ENCODE results near the gene TBL1Y. TPM values are rescaled to one million over a fixed set of nuclear protein-coding genes. Genes with fewer than 3 reads are reported as not detected.
A peak's percentile ranks its signal among the peaks of the same experiment; 100 is the strongest.

TBL1Y gene
- total and polyA plus RNA-seq, 2 of the 13 experiments (the other 11 are each of a cell fraction or from before 2014, with no cell fraction given), result 0.37 to 1.4 TPM

GRCh38 chrY:6949947-6950346 is 39.5 kb downstream of the TBL1Y start:
- BruUV-seq (replicated peaks), result no TSS peak
- H3K4me2 ChIP-seq (ENCODE audit: low read depth, low read length), result no peak overlapping the region
- intact Hi-C loops (cut with micrococcal nuclease; ENCODE audit: unreplicated experiment), result loop anchor here (5.0 kb wide), 1 partner anchor 38 kb away; the partner anchor contains the start of genes AMELY and TBL1Y
- ATAC-seq (no peak), FAIRE-seq (no peak), DNase-seq (ENCODE audit: low spot score) (no peak)
- no peak overlapping the region for H3K9ac ChIP-seq (ENCODE audit: insufficient read depth, low read depth, low read length)
- no peaks in the 10 kb centered on the region for H3K4me1 ChIP-seq (ENCODE audit: insufficient read depth, low read length)
- H3K9me3 ChIP-seq (ENCODE audit: low read length), result no peaks in the 10 kb centered on the region
- CTCF ChIA-PET (ENCODE audit: low intra/inter-chr PET ratio, low total read pairs), result no interaction called here
- no peaks in the 10 kb centered on the region for H3K36me3 ChIP-seq (replicated peaks in 1 of 2; ENCODE audit: control insufficient read depth in 1 of 2, insufficient read depth in 2 of 2, low read length in 2 of 2)
- H2AFZ ChIP-seq (ENCODE audit: low read length), result no peak overlapping the region
- POLR2A ChIA-PET, result no interaction called here
- no peaks in the 10 kb centered on the region for H3K27me3 ChIP-seq (ENCODE audit: control insufficient read depth in 1 of 2, insufficient read depth in 2 of 2, low read length in 2 of 2)
- no peaks in the 10 kb centered on the region for H3K79me2 ChIP-seq (ENCODE audit: insufficient read depth, low read length)
- in situ Hi-C loops (cut with HindIII; ENCODE audit: extremely low pct_ligation_motif_present, low pct_unique_long_range_greater_than_20kb), result no loop called here
- no peak overlapping the region for H3K4me3 ChIP-seq (replicated peaks in 1 of 3; ENCODE audit: insufficient read depth in 1 of 3, low read depth in 2 of 3, low read length in 3 of 3)
- no peaks in the 10 kb centered on the region for H4K20me1 ChIP-seq (ENCODE audit: insufficient read depth, low read length)
- TF ChIP-seq TCF12 (IDR thresholded peaks at IDR 0.05), result no peak
- no peak for TF ChIP-seq TCF12 (CRISPR knock-in tag; IDR thresholded peaks at IDR 0.05)
- 60% methylated on average over 4 of the region's 4 CpGs for WGBS (ENCODE audit: low lambda C conversion rate)
- H3K27ac ChIP-seq (ENCODE audit: extremely low read length, insufficient read depth, low read length), result no peak overlapping the region

GRCh38 chrY:6964732-6965131 is 54.2 kb downstream of the TBL1Y start:
- Histone ChIP-seq H3K4me3 (replicated peaks in 1 of 3; ENCODE audit: insufficient read depth in 1 of 3, low read depth in 2 of 3, low read length in 3 of 3) (no peak overlapping the region), H4K20me1 (ENCODE audit: insufficient read depth, low read length) (no peaks in the 10 kb centered on the region), H3K27ac (ENCODE audit: extremely low read length, insufficient read depth, low read length) (no peak overlapping the region), H3K4me2 (ENCODE audit: low read depth, low read length) (no peak overlapping the region), H3K36me3 (replicated peaks in 1 of 2; ENCODE audit: control insufficient read depth in 1 of 2, insufficient read depth in 2 of 2, low read length in 2 of 2) (no peaks in the 10 kb centered on the region), H3K27me3 (ENCODE audit: control insufficient read depth in 1 of 2, insufficient read depth in 2 of 2, low read length in 2 of 2) (no peaks in the 10 kb centered on the region), H3K4me1 (ENCODE audit: insufficient read depth, low read length) (no peaks in the 10 kb centered on the region), H3K9me3 (ENCODE audit: low read length) (no peaks in the 10 kb centered on the region), H2AFZ (ENCODE audit: low read length) (no peak overlapping the region), H3K79me2 (ENCODE audit: insufficient read depth, low read length) (no peaks in the 10 kb centered on the region), H3K9ac (ENCODE audit: insufficient read depth, low read depth, low read length) (no peak overlapping the region)
- no TSS peak for BruUV-seq (replicated peaks)
- in situ Hi-C loops (cut with HindIII; ENCODE audit: extremely low pct_ligation_motif_present, low pct_unique_long_range_greater_than_20kb), result loop anchor here (5.0 kb wide), 1 partner anchor 123 kb away; no protein-coding TSS in a partner anchor
- intact Hi-C loops (cut with micrococcal nuclease; ENCODE audit: unreplicated experiment), result loop anchor here (1.0 to 10.0 kb wide), 3 partner anchors 78 to 310 kb away; no protein-coding TSS in a partner anchor
- DNase-seq (ENCODE audit: low spot score), result peak; percentile 55
- FAIRE-seq, result peak; percentile 97
- ATAC-seq, result peak; percentile 82
- CTCF ChIA-PET (ENCODE audit: low intra/inter-chr PET ratio, low total read pairs), result interaction anchor here (1.2 to 2.8 kb wide), 2 partner anchors 121 to 122 kb away, joined by 4 to 36 read pairs; no protein-coding TSS in a partner anchor
- POLR2A ChIA-PET, result no interaction called here
- WGBS (ENCODE audit: low lambda C conversion rate), result 0% methylated on average over 5 of the region's 11 CpGs
- no peak for TF ChIP-seq ZNF33B (CRISPR knock-in tag; IDR thresholded peaks at IDR 0.05)
- TF ChIP-seq TEAD3 (CRISPR knock-in tag; optimal IDR thresholded peaks at IDR 0.05; ENCODE audit: borderline replicate concordance), result no peak
- no peak for TF ChIP-seq MBD4 (IDR thresholded peaks at IDR 0.05; ENCODE audit: borderline replicate concordance, low read length)
- no peak for TF ChIP-seq MAFF (IDR thresholded peaks at IDR 0.05; ENCODE audit: low read depth, low read length)
- no peak for TF ChIP-seq ZMAT3 (CRISPR knock-in tag; conservative IDR thresholded peaks at IDR 0.05)
- TF ChIP-seq ERF (CRISPR knock-in tag; IDR thresholded peaks at IDR 0.05), result no peak
- TF ChIP-seq ZNF530 (CRISPR knock-in tag; IDR thresholded peaks at IDR 0.05; ENCODE audit: low read depth), result no peak
- peak; percentile 75 for TF ChIP-seq CTCF (CRISPR knock-in tag; IDR thresholded peaks at IDR 0.05)
- no peak for TF ChIP-seq ZNF607 (CRISPR knock-in tag; IDR thresholded peaks at IDR 0.05; ENCODE audit: borderline replicate concordance)
- TF ChIP-seq NCOA5 (CRISPR knock-in tag; IDR thresholded peaks at IDR 0.05), result no peak
- TF ChIP-seq ZNF510 (CRISPR knock-in tag; IDR thresholded peaks at IDR 0.05; ENCODE audit: low read depth), result no peak
- TF ChIP-seq GABPB1 (CRISPR knock-in tag; IDR thresholded peaks at IDR 0.05), result no peak
- no peak for TF ChIP-seq ZNF761 (CRISPR knock-in tag; conservative IDR thresholded peaks at IDR 0.05)
- TF ChIP-seq STAG1 (CRISPR knock-in tag; IDR thresholded peaks at IDR 0.05), result peak; percentile 85
- TF ChIP-seq ZNF614 (CRISPR knock-in tag; IDR thresholded peaks at IDR 0.05; ENCODE audit: borderline replicate concordance), result no peak
- peak; percentile 82 for TF ChIP-seq SMC3 (IDR thresholded peaks at IDR 0.05; ENCODE audit: low read length)

Data from HepG2 (cell line).